ENCODE results near the gene LRBA. TPM values are rescaled to one million over a fixed set of nuclear protein-coding genes. Genes with fewer than 3 reads are reported as not detected.
"Not testable (repeated sequence)": the region's sequence is repeated elsewhere in the genome, so short reads cannot be mapped to it uniquely, and the experiment has no call there.

The LRBA gene
- polyA plus RNA-seq, 2 of the 4 experiments (the other 2 are of a cell fraction) = 10.7 to 25.1 TPM

GRCh38 chr4:150744570-150744969 lies 270.5 kb downstream of the LRBA start:
- POLR2A ChIA-PET = no interaction called here
- CTCF ChIA-PET = no interaction called here
- TF ChIP-seq POLR2AphosphoS2 (conservative IDR thresholded peaks at IDR 0.05; ENCODE audit: low read length) (no peak), EHF (CRISPR knock-in tag; IDR thresholded peaks at IDR 0.05) (no peak), TP53 (CRISPR knock-in tag; IDR thresholded peaks at IDR 0.05) (no peak)
- Histone ChIP-seq H3K4me3 (no peak overlapping the region), H3K4me1 (no peaks in the 10 kb centered on the region), H3K27ac (no peak overlapping the region), H3K9me3 (no peaks in the 10 kb centered on the region), H3K4me2 (no peak overlapping the region)
- 11% methylated on average over 2 of the region's 2 CpGs for WGBS (ENCODE audit: missing lambda C conversion rate)
- DNase-seq (ENCODE audit: low read depth in 1 of 2, low spot score in 1 of 2) (no peak), ATAC-seq (no peak), FAIRE-seq (no peak)

- DNase-seq (ENCODE audit: low read depth in 1 of 2, low spot score in 1 of 2) (no peak), ATAC-seq (no peak), FAIRE-seq (no peak)
- H3K4me1 ChIP-seq = no peaks in the 10 kb centered on the region
- no peaks in the 10 kb centered on the region for H3K9me3 ChIP-seq
- ChIA-PET CTCF (no interaction called here), POLR2A (no interaction called here)
- TF ChIP-seq ATOH8 (CRISPR knock-in tag; IDR thresholded peaks at IDR 0.05; ENCODE audit: low read depth) = no peak
- no peak for TF ChIP-seq HOXB13 (CRISPR knock-in tag; IDR thresholded peaks at IDR 0.05; ENCODE audit: low read depth)
- no peak for TF ChIP-seq KDM1A (IDR thresholded peaks at IDR 0.05; ENCODE audit: low read depth)
- TF ChIP-seq SREBF2 (IDR thresholded peaks at IDR 0.05) = no peak
- TF ChIP-seq EHF (CRISPR knock-in tag; IDR thresholded peaks at IDR 0.05) = no peak
- no peak for TF ChIP-seq USF2 (IDR thresholded peaks at IDR 0.05)
- TF ChIP-seq CHD2 (IDR thresholded peaks at IDR 0.05; ENCODE audit: low read length, partially characterized antibody) = no peak
- TF ChIP-seq HEYL (CRISPR knock-in tag; IDR thresholded peaks at IDR 0.05) = no peak
- no peak for TF ChIP-seq RARB (CRISPR knock-in tag; IDR thresholded peaks at IDR 0.05)
- no peak for TF ChIP-seq NFE2L2 (conservative IDR thresholded peaks at IDR 0.05; ENCODE audit: low read length)
- no peak for TF ChIP-seq MAFK (IDR thresholded peaks at IDR 0.05; ENCODE audit: partially characterized antibody)
- TF ChIP-seq CEBPB (IDR thresholded peaks at IDR 0.05) = no peak
- TF ChIP-seq HOXA7 (CRISPR knock-in tag; IDR thresholded peaks at IDR 0.05) = no peak
- TF ChIP-seq RFX5 (IDR thresholded peaks at IDR 0.05) = no peak
- no peak for TF ChIP-seq HDAC2 (IDR thresholded peaks at IDR 0.05)
- TF ChIP-seq MAZ (IDR thresholded peaks at IDR 0.05; ENCODE audit: borderline replicate concordance, low read depth, low read length) = no peak
- TF ChIP-seq TFCP2L1 (CRISPR knock-in tag; IDR thresholded peaks at IDR 0.05) = no peak
- no peak overlapping the region for H3K27ac ChIP-seq
- H3K4me3 ChIP-seq = no peak overlapping the region
- no peak overlapping the region for H3K4me2 ChIP-seq
- 86% methylated on average over 2 of the region's 2 CpGs for WGBS (ENCODE audit: missing lambda C conversion rate)
These were observed 271.3 kb downstream of the LRBA start for GRCh38 chr4:150743564-150744342.

GRCh38 chr4:150742930-150743329 lies 272.2 kb downstream of the LRBA start:
- DNase-seq (ENCODE audit: low read depth in 1 of 2, low spot score in 1 of 2); FAIRE-seq: not testable (repeated sequence)

GRCh38 chr4:150739591-150739990 lies 275.5 kb downstream of the LRBA start:
- DNase-seq (ENCODE audit: low read depth in 1 of 2, low spot score in 1 of 2) (no peak), ATAC-seq (no peak), FAIRE-seq (no peak)
- ChIA-PET POLR2A (no interaction called here), CTCF (no interaction called here)
- Histone ChIP-seq H3K27ac (no peak overlapping the region), H3K9me3 (no peaks in the 10 kb centered on the region), H3K4me1 (no peaks in the 10 kb centered on the region), H3K4me2 (no peak overlapping the region), H3K4me3 (no peak overlapping the region)
- TF ChIP-seq RCOR1 (IDR thresholded peaks at IDR 0.05; ENCODE audit: low read depth, low read length) (no peak), BCL3 (IDR thresholded peaks at IDR 0.05) (no peak), CTCF (IDR thresholded peaks at IDR 0.05) (no peak), HOXA7 (CRISPR knock-in tag; IDR thresholded peaks at IDR 0.05) (no peak), EHMT2 (IDR thresholded peaks at IDR 0.05; ENCODE audit: low read depth) (no peak), TP53 (CRISPR knock-in tag; IDR thresholded peaks at IDR 0.05) (no peak), FOSB (CRISPR knock-in tag; IDR thresholded peaks at IDR 0.05) (no peak)
- 89% methylated on average over 3 of the region's 3 CpGs for WGBS (ENCODE audit: missing lambda C conversion rate)

More at GRCh38 chr4:150742930-150743329, 272.2 kb downstream of the LRBA start:
- H3K4me3 ChIP-seq, H3K4me1 ChIP-seq, H3K4me2 ChIP-seq, POLR2A ChIA-PET, CTCF ChIA-PET, ATAC-seq, H3K9me3 ChIP-seq, H3K27ac ChIP-seq: not testable (repeated sequence)
- WGBS (ENCODE audit: missing lambda C conversion rate) = 64% methylated on average over 6 of the region's 6 CpGs

Measured in A549 (cell line).